Measurements from ENCODE around the gene FPR1. TPM values are rescaled to one million over a fixed set of nuclear protein-coding genes. Genes with fewer than 3 reads are reported as not detected.

Gene FPR1, protein sequence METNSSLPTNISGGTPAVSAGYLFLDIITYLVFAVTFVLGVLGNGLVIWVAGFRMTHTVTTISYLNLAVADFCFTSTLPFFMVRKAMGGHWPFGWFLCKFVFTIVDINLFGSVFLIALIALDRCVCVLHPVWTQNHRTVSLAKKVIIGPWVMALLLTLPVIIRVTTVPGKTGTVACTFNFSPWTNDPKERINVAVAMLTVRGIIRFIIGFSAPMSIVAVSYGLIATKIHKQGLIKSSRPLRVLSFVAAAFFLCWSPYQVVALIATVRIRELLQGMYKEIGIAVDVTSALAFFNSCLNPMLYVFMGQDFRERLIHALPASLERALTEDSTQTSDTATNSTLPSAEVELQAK
- not detected in 2 replicates for total RNA-seq (2021; fragmentation: NEBNext Ultra II Directional; extraction: Animal tissue kit (Norgen Biotek cat#: 25700))
- 0.11 TPM in 1 of 2 replicates, not detected in the other for polyA plus RNA-seq (2011; rRNA removed)
- polyA plus RNA-seq (2011; cell fraction: cytosol; rRNA removed): not detected
- not detected for polyA plus RNA-seq (2011; cell fraction: nucleus; rRNA removed)
- not detected in 4 replicates for polyA plus RNA-seq (2012, experiment 1 of 2)
- polyA plus RNA-seq (2012, experiment 2 of 2): not detected
- polyA plus RNA-seq (2013, experiment 1 of 2): not detected
- not detected for polyA plus RNA-seq (2013, experiment 2 of 2)
- polyA minus RNA-seq (2011; rRNA and poly(A)+ RNA removed): not detected in 2 replicates
- not detected for polyA minus RNA-seq (2011; cell fraction: cytosol; rRNA and poly(A)+ RNA removed)
- polyA minus RNA-seq (2011; cell fraction: nucleus; rRNA and poly(A)+ RNA removed): not detected
- long read RNA-seq, experiment 1: 0 reads
- long read RNA-seq, experiment 2: 0 reads

DNA sequence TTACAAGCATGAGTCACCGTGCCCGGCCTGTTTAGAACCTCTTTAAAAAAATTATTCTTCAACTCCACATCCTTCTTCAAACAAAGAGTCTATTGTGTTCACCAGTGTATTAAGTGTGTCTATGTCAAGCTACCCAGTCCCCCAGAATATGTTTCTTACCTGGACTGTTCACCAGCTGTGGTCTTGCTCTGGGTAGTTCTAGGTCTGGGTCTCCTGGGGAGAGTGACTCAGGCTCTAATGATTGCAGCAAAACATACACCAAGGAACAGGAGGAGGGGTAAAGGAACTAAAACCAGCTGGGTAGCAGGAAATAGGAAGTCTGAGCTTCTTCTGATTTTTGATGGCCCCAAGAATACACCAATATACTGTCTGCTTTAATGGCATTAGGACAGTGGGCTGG, at the start of gene FPR1:
Gene FPR1 (minus strand): TSS at position 224 of the 400 bp plus-strand sequence. CDS start 4,884 bp downstream, outside the sequence.
- Histone ChIP-seq H3K27ac (ENCODE audit: low read depth, low read length) (no peak within 1 kb of the TSS), H2AFZ (ENCODE audit: low read length) (no peak within 1 kb of the TSS), H4K91ac (replicated peaks; ENCODE audit: insufficient read length, low read length) (no peak within 1 kb of the TSS), H3K4me3 (ENCODE audit: extremely low read depth in 1 of 4, insufficient read depth in 2 of 4, low read depth in 3 of 4, low read length in 4 of 4) (no peak within 1 kb of the TSS), H3K36me3 (ENCODE audit: control insufficient read depth in 2 of 4, insufficient read depth in 4 of 4, low read length in 3 of 4) (no peaks in the 10 kb centered on the region), H4K20me1 (replicated peaks in 1 of 2; ENCODE audit: control insufficient read depth in 1 of 2, insufficient read depth in 2 of 2, low read length in 2 of 2) (no peaks in the 10 kb centered on the region), H3K79me2 (ENCODE audit: control insufficient read depth in 1 of 2, insufficient read depth in 2 of 2, low read length in 2 of 2) (no peaks in the 10 kb centered on the region), H3K4ac (replicated peaks; ENCODE audit: insufficient read length, low read depth, low read length) (no peak within 1 kb of the TSS), H2BK12ac (ENCODE audit: low read depth, low read length) (no peak within 1 kb of the TSS), H2AK5ac (ENCODE audit: low read depth, low read length) (no peak within 1 kb of the TSS), H3K27me3 (replicated peaks in 1 of 4; ENCODE audit: control insufficient read depth in 3 of 4, extremely low read depth in 1 of 4, insufficient read depth in 3 of 4, low read length in 3 of 4) (0 out of 7 replicates have a peak, but pooled peaks cover 0 to 2% (median 0%) of the 10 kb centered on the region in 4 experiments), H2BK5ac (ENCODE audit: low read depth, low read length) (no peak within 1 kb of the TSS), H3K4me2 (ENCODE audit: insufficient read depth in 1 of 2, low read depth in 2 of 2, low read length in 2 of 2) (no peak within 1 kb of the TSS), H3K18ac (ENCODE audit: extremely low read depth, low read length) (no peak within 1 kb of the TSS), H3K9me3 (ENCODE audit: insufficient read depth in 2 of 2, low read depth in 1 of 2, low read length in 1 of 2) (peaks cover 8 to 11% of the 10 kb centered on the region in 2 experiments), H4K5ac (ENCODE audit: insufficient read length, low read depth, low read length) (no peak within 1 kb of the TSS), H3K23ac (ENCODE audit: insufficient read length) (no peak within 1 kb of the TSS), H3K4me1 (replicated peaks in 1 of 4; ENCODE audit: control insufficient read depth in 3 of 4, insufficient read depth in 4 of 4, low read length in 3 of 4) (no peaks in the 10 kb centered on the region), H4K8ac (ENCODE audit: extremely low read depth, insufficient read depth, low read length) (no peak within 1 kb of the TSS), H2BK20ac (ENCODE audit: low read length) (no peak within 1 kb of the TSS), H3K14ac (ENCODE audit: insufficient read length) (no peak within 1 kb of the TSS), H3K23me2 (ENCODE audit: low read depth, low read length) (no peaks in the 10 kb centered on the region), H3K56ac (replicated peaks; ENCODE audit: insufficient read length, low read depth, low read length) (no peak within 1 kb of the TSS), H2BK15ac (ENCODE audit: low read length) (no peak within 1 kb of the TSS), H3K79me1 (ENCODE audit: low read depth, low read length) (no peaks in the 10 kb centered on the region), H2BK120ac (replicated peaks; ENCODE audit: low read depth, low read length) (no peak within 1 kb of the TSS), H3K9ac (replicated peaks in 1 of 4; ENCODE audit: extremely low read depth in 1 of 4, low read depth in 3 of 4, low read length in 3 of 4) (no peak within 1 kb of the TSS)
- ChIA-PET CTCF (ENCODE audit: partially characterized antibody) (interaction anchor here (1.4 kb wide), 1 partner anchor 10 kb away, joined by 3 read pairs; no protein-coding TSS in a partner anchor), POLR2A (ENCODE audit: partially characterized antibody) (interaction anchor here (1.2 kb wide), 1 partner anchor 14 kb away, joined by 5 read pairs; no protein-coding TSS in a partner anchor)
- no peak for DNase-seq (ENCODE audit: low read depth in 1 of 2, low spot score in 2 of 2)
- 100% methylated on average over 2 of the region's 2 CpGs; no CpG with 5 or more reads in 1 of the 2 experiments for WGBS, 2 experiments (ENCODE audit: extremely low coverage in 1 of 2, insufficient coverage in 1 of 2, insufficient read length in 1 of 2, insufficient replicate concordance in 2 of 2, low coverage in 1 of 2, low lambda C conversion rate in 2 of 2, missing lambda C conversion rate in 1 of 2)
- no peak for FAIRE-seq
- TF ChIP-seq RAD21 (IDR thresholded peaks at IDR 0.05 in 1 of 2, conservative IDR thresholded peaks at IDR 0.05 in 1 of 2; ENCODE audit: low read depth in 2 of 2, low read length in 2 of 2) (no peak), CHD1 (IDR thresholded peaks at IDR 0.05; ENCODE audit: low read depth, low read length) (no peak), KDM5A (IDR thresholded peaks at IDR 0.05; ENCODE audit: low read length) (no peak), SRF (IDR thresholded peaks at IDR 0.05; ENCODE audit: low read depth, low read length) (no peak), EP300 (IDR thresholded peaks at IDR 0.05; ENCODE audit: borderline replicate concordance in 1 of 2, low read depth in 2 of 2, low read length in 2 of 2) (no peak), POLR2A (IDR thresholded peaks at IDR 0.05; ENCODE audit: control extremely low read depth in 1 of 2, low read depth in 2 of 2, low read length in 2 of 2) (no peak), BACH1 (IDR thresholded peaks at IDR 0.05; ENCODE audit: low read length) (no peak), SAP30 (IDR thresholded peaks at IDR 0.05; ENCODE audit: insufficient read depth, insufficient replicate concordance, low read length) (no peak), ZNF274 (IDR thresholded peaks at IDR 0.05; ENCODE audit: borderline replicate concordance, extremely low read depth, low read length) (no peak), ASH2L (IDR thresholded peaks at IDR 0.05; ENCODE audit: low read length) (no peak), CBX8 (IDR thresholded peaks at IDR 0.05; ENCODE audit: borderline replicate concordance, low read depth, low read length) (no peak)
